ENCODE results near the gene ITGAD.

DNA sequence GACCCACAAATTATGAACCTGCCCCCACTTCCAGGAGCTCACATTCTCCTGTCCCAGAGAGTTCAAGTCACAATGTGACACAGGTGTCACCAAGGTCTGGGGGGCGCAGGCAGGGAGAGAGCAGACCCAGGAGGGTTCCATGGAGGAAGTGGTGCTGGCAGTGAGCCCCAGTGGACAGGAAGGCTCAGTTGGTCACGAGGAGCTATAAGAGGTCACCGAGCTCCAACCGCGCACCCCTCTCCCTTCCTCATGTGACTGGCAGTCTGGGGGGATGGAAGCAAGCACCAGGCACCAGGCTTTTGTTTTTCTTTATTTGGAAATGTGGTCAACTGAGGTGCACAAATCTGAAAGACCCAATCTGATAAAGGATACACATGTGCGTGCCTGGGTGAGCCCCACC is 2.5 kb downstream of the ITGAD start:
- TF ChIP-seq, protein P1, sequence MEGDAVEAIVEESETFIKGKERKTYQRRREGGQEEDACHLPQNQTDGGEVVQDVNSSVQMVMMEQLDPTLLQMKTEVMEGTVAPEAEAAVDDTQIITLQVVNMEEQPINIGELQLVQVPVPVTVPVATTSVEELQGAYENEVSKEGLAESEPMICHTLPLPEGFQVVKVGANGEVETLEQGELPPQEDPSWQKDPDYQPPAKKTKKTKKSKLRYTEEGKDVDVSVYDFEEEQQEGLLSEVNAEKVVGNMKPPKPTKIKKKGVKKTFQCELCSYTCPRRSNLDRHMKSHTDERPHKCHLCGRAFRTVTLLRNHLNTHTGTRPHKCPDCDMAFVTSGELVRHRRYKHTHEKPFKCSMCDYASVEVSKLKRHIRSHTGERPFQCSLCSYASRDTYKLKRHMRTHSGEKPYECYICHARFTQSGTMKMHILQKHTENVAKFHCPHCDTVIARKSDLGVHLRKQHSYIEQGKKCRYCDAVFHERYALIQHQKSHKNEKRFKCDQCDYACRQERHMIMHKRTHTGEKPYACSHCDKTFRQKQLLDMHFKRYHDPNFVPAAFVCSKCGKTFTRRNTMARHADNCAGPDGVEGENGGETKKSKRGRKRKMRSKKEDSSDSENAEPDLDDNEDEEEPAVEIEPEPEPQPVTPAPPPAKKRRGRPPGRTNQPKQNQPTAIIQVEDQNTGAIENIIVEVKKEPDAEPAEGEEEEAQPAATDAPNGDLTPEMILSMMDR (IDR thresholded peaks at IDR 0.05; ENCODE audit: low read depth, low read length) = no peak
- no peak for TF ChIP-seq EZH2phosphoT487 (IDR thresholded peaks at IDR 0.05; ENCODE audit: low read depth)

Measured in OCI-LY3 (cell line).